Mucosa of descending colon (tissue), 3 donors: Measurements from ENCODE around the gene DISP2. TPM values are rescaled to one million over a fixed set of nuclear protein-coding genes. Genes with fewer than 3 reads are reported as not detected.

ENCODE experiments used
- ATAC-seq: fragments of 200-7000 bp; cut with Tn5 transposase; one replicate; pipeline ENCODE4 v1.9.1; 2020; ENCODE audit warnings: mild to moderate bottlenecking, moderate library complexity
- DNase-seq, 3 donors: peaks; one replicate each; pipeline ENCODE4 v3.0.0-alpha.2; 2020
- H3K36me3 ChIP-seq: fragments of 200-600 bp; one replicate; pipeline ENCODE4 v1.8.0; 2021; ENCODE audit warnings: low read depth, mild to moderate bottlenecking
- H3K4me1 ChIP-seq: fragments of 200-600 bp; one replicate; pipeline ENCODE4 v1.8.0; 2021; ENCODE audit warnings: low read depth, mild to moderate bottlenecking
- H3K4me3 ChIP-seq: fragments of 200-600 bp; one replicate; pipeline ENCODE4 v1.8.0; 2021; ENCODE audit warnings: mild to moderate bottlenecking
- H3K9me3 ChIP-seq: fragments of 200-600 bp; one replicate; pipeline ENCODE4 v1.8.0; 2021; ENCODE audit warnings: mild to moderate bottlenecking
- intact Hi-C, 2 donors: fragments of 100-400 bp; cut with DNase I in 1 of 2; cut with micrococcal nuclease in 1 of 2; formaldehyde crosslinking; loops; one replicate each; pipeline versions ENCODE4 v1.11.0 to v1.11.1; 2022; cut with DNase I, micrococcal nuclease
- total RNA-seq, 3 donors: library from RNA; stranded (reverse); fragmentation: NEBNext Ultra II Directional in 2 of 3; extraction: Animal tissue kit (Norgen Biotek cat#: 25700) in 2 of 3; gene quantifications; one replicate each; pipeline versions ENCODE4 v1.2.1 to v1.2.4, GENCODE V29; 2021 to 2023
- TF ChIP-seq, protein P1 (sequence below): fragments of 200-600 bp; IDR thresholded peaks from one replicate; pipeline ENCODE4 v1.8.0; 2022; ENCODE audit warnings: antibody characterized with exemption, mild to moderate bottlenecking
- donor health status: DM: no; HTN: no; CAD: no; lungs with moderate emphysema.
- donor health status: DM: no; HTN: no; CAD: no.
- donor health status: DM: no; HTN: yes; CAD: no.

DISP2 gene
- total RNA-seq, 3 donors from 2014 or later: 5.1 to 23.4 (median 16.1) TPM

DNA sequence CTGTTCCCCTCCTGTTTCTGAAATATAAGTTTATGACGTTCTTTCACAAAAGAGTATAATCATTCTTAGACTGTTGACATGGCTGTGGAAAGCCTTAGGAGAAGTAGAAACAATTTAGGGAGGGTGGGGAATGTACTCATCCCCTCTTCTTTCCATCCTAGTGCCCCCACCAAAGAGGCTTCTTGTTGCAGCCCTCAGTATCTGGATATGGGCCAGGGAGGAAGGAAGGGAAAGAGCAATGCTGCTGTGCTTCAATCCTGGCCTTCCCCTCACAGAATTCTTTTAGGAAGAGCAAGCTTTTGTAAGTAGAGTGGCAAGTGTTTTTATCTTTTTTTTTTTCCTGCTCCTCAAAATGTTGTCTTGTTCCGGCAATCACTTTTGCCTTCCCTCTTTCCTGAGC is 32.8 kb upstream of the DISP2 start:
- Histone ChIP-seq H3K9me3 (no peaks in the 10 kb centered on the region), H3K4me3 (no peak overlapping the region), H3K36me3 (no peaks in the 10 kb centered on the region), H3K4me1 (peaks cover 16% of the 10 kb centered on the region)
- TF ChIP-seq, protein P1, sequence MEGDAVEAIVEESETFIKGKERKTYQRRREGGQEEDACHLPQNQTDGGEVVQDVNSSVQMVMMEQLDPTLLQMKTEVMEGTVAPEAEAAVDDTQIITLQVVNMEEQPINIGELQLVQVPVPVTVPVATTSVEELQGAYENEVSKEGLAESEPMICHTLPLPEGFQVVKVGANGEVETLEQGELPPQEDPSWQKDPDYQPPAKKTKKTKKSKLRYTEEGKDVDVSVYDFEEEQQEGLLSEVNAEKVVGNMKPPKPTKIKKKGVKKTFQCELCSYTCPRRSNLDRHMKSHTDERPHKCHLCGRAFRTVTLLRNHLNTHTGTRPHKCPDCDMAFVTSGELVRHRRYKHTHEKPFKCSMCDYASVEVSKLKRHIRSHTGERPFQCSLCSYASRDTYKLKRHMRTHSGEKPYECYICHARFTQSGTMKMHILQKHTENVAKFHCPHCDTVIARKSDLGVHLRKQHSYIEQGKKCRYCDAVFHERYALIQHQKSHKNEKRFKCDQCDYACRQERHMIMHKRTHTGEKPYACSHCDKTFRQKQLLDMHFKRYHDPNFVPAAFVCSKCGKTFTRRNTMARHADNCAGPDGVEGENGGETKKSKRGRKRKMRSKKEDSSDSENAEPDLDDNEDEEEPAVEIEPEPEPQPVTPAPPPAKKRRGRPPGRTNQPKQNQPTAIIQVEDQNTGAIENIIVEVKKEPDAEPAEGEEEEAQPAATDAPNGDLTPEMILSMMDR: no peak
- intact Hi-C loops: no loop called here
- ATAC-seq: no peak
- DNase-seq: no peak

DNA sequence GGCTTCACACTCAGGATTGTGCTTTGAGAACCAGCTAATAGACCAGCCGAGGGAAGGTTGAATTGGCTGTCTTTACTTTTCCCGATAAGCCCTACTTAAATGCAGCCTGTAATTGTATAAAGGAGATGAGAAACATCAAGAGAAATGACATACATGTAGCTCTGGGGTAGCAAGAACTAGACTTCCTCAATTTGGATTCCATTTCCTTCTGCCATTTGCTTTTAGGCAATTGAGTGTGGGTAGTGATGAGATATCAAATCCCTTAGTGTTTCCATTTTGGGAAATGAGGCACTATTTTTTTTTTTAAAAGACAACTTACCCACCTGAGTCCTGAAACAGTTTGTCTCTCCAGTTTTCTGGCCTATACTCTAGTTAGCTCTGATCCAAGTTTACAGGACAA is 32.3 kb upstream of the DISP2 start:
- no peaks in the 10 kb centered on the region for H3K9me3 ChIP-seq
- H3K4me3 ChIP-seq: no peak overlapping the region
- ATAC-seq: no peak
- H3K36me3 ChIP-seq: no peaks in the 10 kb centered on the region
- DNase-seq: no peak
- intact Hi-C loops: no loop called here
- TF ChIP-seq, protein P1: no peak
- H3K4me1 ChIP-seq: peaks cover 16% of the 10 kb centered on the region

DNA sequence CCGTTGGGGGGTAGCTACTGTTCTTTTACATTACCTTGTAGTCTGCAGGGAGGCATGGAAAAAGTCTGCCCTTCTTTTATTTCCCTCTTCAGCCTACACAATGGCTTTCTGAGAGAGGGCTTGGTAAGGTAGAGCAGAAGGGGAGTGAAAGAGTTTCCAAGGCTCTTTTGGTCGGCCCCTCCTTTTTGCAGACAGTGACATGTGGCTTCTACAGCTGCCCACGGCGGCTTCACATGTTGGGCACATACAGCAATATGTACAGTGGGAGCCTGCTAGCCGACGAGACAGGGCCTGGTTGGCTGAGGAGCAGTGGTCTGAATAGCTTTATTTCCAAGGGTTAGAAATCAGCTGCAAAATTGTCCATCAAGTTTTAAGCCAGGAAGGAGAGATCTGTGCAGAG is 30.6 kb upstream of the DISP2 start:
- Histone ChIP-seq H3K4me3 (no peak overlapping the region), H3K4me1 (peaks cover 15% of the 10 kb centered on the region), H3K9me3 (no peaks in the 10 kb centered on the region), H3K36me3 (no peaks in the 10 kb centered on the region)
- TF ChIP-seq, protein P1: no peak
- no peak for ATAC-seq
- intact Hi-C loops: no loop called here
- DNase-seq: no peak

DNA sequence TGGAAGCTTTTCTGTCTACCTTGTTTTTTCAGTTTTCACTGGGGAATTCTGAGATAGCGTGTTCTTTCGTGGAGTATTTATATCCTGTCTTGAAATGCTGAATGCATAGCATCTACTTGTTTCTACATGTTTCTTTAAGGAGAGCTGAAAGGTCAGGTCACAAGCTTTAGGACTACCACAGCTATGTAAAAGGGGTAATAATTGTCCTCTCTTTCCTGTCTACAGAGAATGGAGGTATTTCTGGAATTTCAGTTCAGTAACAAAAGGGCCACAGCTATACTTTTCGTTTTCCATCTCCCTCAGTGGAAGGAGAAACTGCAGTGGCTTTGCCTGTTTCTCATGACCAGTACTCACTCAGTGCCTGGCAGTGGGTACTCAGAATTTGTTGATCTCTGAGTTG is 29.8 kb upstream of the DISP2 start:
- no peaks in the 10 kb centered on the region for H3K9me3 ChIP-seq
- TF ChIP-seq, protein P1: no peak
- intact Hi-C loops: no loop called here
- no peak for DNase-seq
- ATAC-seq: no peak
- H3K4me1 ChIP-seq: peaks cover 8% of the 10 kb centered on the region
- H3K4me3 ChIP-seq: no peak overlapping the region
- no peaks in the 10 kb centered on the region for H3K36me3 ChIP-seq

DNA sequence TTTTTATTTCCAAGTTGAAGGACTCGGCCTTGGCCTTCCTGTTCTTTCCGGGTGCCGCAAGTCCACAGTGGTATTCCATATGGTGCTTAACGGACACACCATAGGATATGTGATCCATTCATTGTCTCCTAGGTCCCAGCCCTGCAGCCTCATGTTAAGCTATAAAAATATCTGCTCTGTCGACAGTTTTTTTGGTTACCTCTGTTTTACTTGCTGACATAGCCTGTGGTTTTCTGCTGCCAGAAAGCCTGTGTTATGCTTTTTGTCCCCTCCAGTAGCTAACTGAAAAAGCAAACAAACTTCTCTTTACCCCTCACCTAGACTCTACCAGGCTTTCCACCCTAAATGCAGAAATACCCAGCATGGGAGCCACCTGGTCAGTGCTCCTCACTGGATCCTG is 29.3 kb upstream of the DISP2 start:
- Histone ChIP-seq H3K36me3 (no peaks in the 10 kb centered on the region), H3K4me3 (no peak overlapping the region), H3K9me3 (no peaks in the 10 kb centered on the region), H3K4me1 (peaks cover 8% of the 10 kb centered on the region)
- intact Hi-C loops: no loop called here
- no peak for DNase-seq
- TF ChIP-seq, protein P1: no peak
- no peak for ATAC-seq

DNA sequence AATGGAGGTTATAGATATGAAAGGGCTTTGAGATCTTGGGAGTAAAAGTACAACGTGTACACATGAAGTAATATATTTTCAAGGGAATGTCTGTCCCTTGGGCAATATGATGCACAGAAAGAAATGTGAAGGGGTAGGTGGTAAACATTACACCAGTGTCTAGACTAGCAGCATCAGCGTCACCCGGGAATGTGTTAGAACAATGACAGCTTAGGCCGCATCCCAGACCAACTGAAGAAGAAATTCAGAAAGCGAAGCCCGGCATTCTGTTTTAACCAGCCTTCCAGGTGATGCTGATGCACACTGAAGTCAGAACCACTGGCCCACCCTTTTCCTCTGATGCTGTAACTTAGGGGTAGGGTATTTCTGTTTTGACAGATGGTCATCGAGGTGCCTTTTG is 28.2 kb upstream of the DISP2 start:
- H3K4me3 ChIP-seq: no peak overlapping the region
- H3K9me3 ChIP-seq: no peaks in the 10 kb centered on the region
- TF ChIP-seq, protein P1: no peak
- DNase-seq: no peak
- H3K36me3 ChIP-seq: no peaks in the 10 kb centered on the region
- peaks cover 13% of the 10 kb centered on the region for H3K4me1 ChIP-seq
- no peak for ATAC-seq
- intact Hi-C loops: no loop called here
